HG02970 (cell line): ENCODE results near the gene RAP1B.

ENCODE experiments used
- ATAC-seq: cut with Tn5 transposase; IDR thresholded peaks from one replicate; pipeline ENCODE4 v1.9.1; 2021; ENCODE audit warnings: mild to moderate bottlenecking, moderate library complexity, moderate number of reproducible peaks; ENCODE audit not compliant: unreplicated experiment, low FRiP score

RAP1B gene

GRCh38 chr12:68611094-68611805, 551 bp downstream of the RAP1B start:
- peak; percentile 42 for ATAC-seq

- ATAC-seq, result no peak
Measured at GRCh38 chr12:68611806-68612160, 1.1 kb downstream of the RAP1B start.

- no peak for ATAC-seq
Measured at GRCh38 chr12:68612202-68612601, 1.5 kb downstream of the RAP1B start.

- no peak for ATAC-seq
Measured at GRCh38 chr12:68612697-68613096, 2.0 kb downstream of the RAP1B start.

GRCh38 chr12:68613209-68613904, 2.7 kb downstream of the RAP1B start:
- no peak for ATAC-seq

- ATAC-seq, result no peak
Measured at GRCh38 chr12:68614105-68614679, 3.5 kb downstream of the RAP1B start.

GRCh38 chr12:68614769-68615168, 4.1 kb downstream of the RAP1B start:
- no peak for ATAC-seq

GRCh38 chr12:68617160-68617926, 6.6 kb downstream of the RAP1B start:
- ATAC-seq, result no peak

GRCh38 chr12:68619541-68619940, 8.8 kb downstream of the RAP1B start:
- no peak for ATAC-seq

- no peak for ATAC-seq
Measured at GRCh38 chr12:68620519-68621471, 10.1 kb downstream of the RAP1B start.

- ATAC-seq, result no peak
Measured at GRCh38 chr12:68621472-68622081, 10.9 kb downstream of the RAP1B start.

- no peak for ATAC-seq
Measured at GRCh38 chr12:68622250-68622649, 11.6 kb downstream of the RAP1B start.

GRCh38 chr12:68623059-68623458, 12.4 kb downstream of the RAP1B start:
- ATAC-seq, result no peak

- no peak for ATAC-seq
Measured at GRCh38 chr12:68623984-68624383, 13.3 kb downstream of the RAP1B start.

- ATAC-seq, result no peak
Measured at GRCh38 chr12:68624933-68625332, 14.2 kb downstream of the RAP1B start.

GRCh38 chr12:68627673-68628319, 17.1 kb downstream of the RAP1B start:
- ATAC-seq, result no peak

GRCh38 chr12:68628698-68629097, 18.0 kb downstream of the RAP1B start:
- ATAC-seq, result no peak

- ATAC-seq, result no peak
Measured at GRCh38 chr12:68630050-68630449, 19.4 kb downstream of the RAP1B start.

GRCh38 chr12:68630598-68630997, 19.9 kb downstream of the RAP1B start:
- ATAC-seq, result no peak
